Vagina (tissue), 2 donors: ENCODE measurements around the gene RPS6KA5. TPM values are rescaled to one million over a fixed set of nuclear protein-coding genes. Genes with fewer than 3 reads are reported as not detected.

Experiments used
- DNase-seq, 2 donors: peaks; one replicate each; pipeline ENCODE4 v3.0.0-alpha.2; 2017; ENCODE audit errors: extremely low spot score in 2 of 2
- H3K27ac ChIP-seq: fragments of 200-600 bp; sonication (generic); one replicate; pipeline ENCODE4 v1.5.1; 2019
- H3K27me3 ChIP-seq: fragments of 200-600 bp; sonication (generic); one replicate; pipeline ENCODE4 v1.5.1; 2019
- H3K36me3 ChIP-seq, 2 donors: fragments of 200-600 bp; sonication (generic); one replicate each; pipeline ENCODE4 v1.5.1; 2017 to 2019
- H3K4me1 ChIP-seq: fragments of 200-600 bp; sonication (generic); one replicate; pipeline ENCODE4 v1.5.1; 2019
- H3K4me3 ChIP-seq, 2 donors: fragments of 200-600 bp; sonication (generic); 1 replicate in 1 of 2; 2 replicates in 1 of 2; pipeline ENCODE4 v1.5.1; 2016 to 2019
- H3K9me3 ChIP-seq: fragments of 200-600 bp; sonication (generic); one replicate; pipeline ENCODE4 v1.5.1; 2019
- CTCF ChIP-seq, 3 experiments: fragments of 450-650 bp in 2 of 3; fragments of 200-600 bp in 1 of 3; sonication (generic) in 1 of 3; IDR thresholded peaks; one replicate each; pipeline ENCODE4 v1.5.1; 2017 to 2019; ENCODE audit warnings: antibody characterized with exemption in 3 of 3, mild to moderate bottlenecking in 2 of 3, moderate library complexity in 2 of 3
- POLR2A ChIP-seq, 2 donors: fragments of 450-650 bp; IDR thresholded peaks; one replicate each; pipeline ENCODE4 v1.6.1; 2017; ENCODE audit warnings: antibody characterized with exemption in 2 of 2, mild to moderate bottlenecking in 2 of 2, moderate library complexity in 2 of 2
- POLR2AphosphoS5 ChIP-seq, 2 donors: sonication (generic); formaldehyde crosslinking; IDR thresholded peaks; one replicate each; pipeline ENCODE4 v1.9.0; 2017; ENCODE audit warnings: antibody characterized with exemption in 2 of 2, mild to moderate bottlenecking in 2 of 2, low read depth in 1 of 2; ENCODE audit not compliant: insufficient read depth in 1 of 2
- intact Hi-C: fragments of 100-400 bp; cut with DNase I; formaldehyde crosslinking; loops from one replicate; pipeline ENCODE4 v1.15.1; 2023
- total RNA-seq: library from RNA; depleted of rRNA; stranded (reverse); fragments of >200 nt; gene quantifications from one replicate; pipeline ENCODE4 v1.2.3, GENCODE V29; 2016

Gene RPS6KA5
- total RNA-seq, 1 donor from 2014 or later = 5.2 TPM

- H3K9me3 ChIP-seq = no peaks in the 10 kb centered on the region
- peaks cover 0 to 7% of the 10 kb centered on the region in 2 donors for H3K36me3 ChIP-seq
- H3K4me3 ChIP-seq = no peak overlapping the region
- no peak for DNase-seq
- no peak for TF ChIP-seq POLR2AphosphoS5 (IDR thresholded peaks at IDR 0.05; ENCODE audit: insufficient read depth in 1 of 2, low read depth in 1 of 2)
- no peak for TF ChIP-seq CTCF (IDR thresholded peaks at IDR 0.05)
- no peak for TF ChIP-seq POLR2A (IDR thresholded peaks at IDR 0.05)
- H3K27ac ChIP-seq = no peak overlapping the region
- intact Hi-C loops = no loop called here
- no peaks in the 10 kb centered on the region for H3K4me1 ChIP-seq
- no peaks in the 10 kb centered on the region for H3K27me3 ChIP-seq
Observed at GRCh38 chr14:90999299-90999698, 61.1 kb downstream of the RPS6KA5 start.

- H3K9me3 ChIP-seq = no peaks in the 10 kb centered on the region
- H3K27me3 ChIP-seq = no peaks in the 10 kb centered on the region
- H3K4me3 ChIP-seq = no peak overlapping the region
- H3K4me1 ChIP-seq = no peaks in the 10 kb centered on the region
- intact Hi-C loops = no loop called here
- H3K27ac ChIP-seq = no peak overlapping the region
- DNase-seq = no peak
- peaks cover 0 to 7% of the 10 kb centered on the region in 2 donors for H3K36me3 ChIP-seq
- TF ChIP-seq POLR2A (IDR thresholded peaks at IDR 0.05) = no peak
Observed at GRCh38 chr14:90996967-90997366, 63.5 kb downstream of the RPS6KA5 start.

- intact Hi-C loops = no loop called here
- TF ChIP-seq POLR2A (IDR thresholded peaks at IDR 0.05) (no peak), POLR2AphosphoS5 (IDR thresholded peaks at IDR 0.05; ENCODE audit: insufficient read depth in 1 of 2, low read depth in 1 of 2) (no peak), CTCF (IDR thresholded peaks at IDR 0.05) (no peak)
- Histone ChIP-seq H3K27ac (no peak overlapping the region), H3K4me3 (no peak overlapping the region), H3K4me1 (no peaks in the 10 kb centered on the region), H3K9me3 (no peaks in the 10 kb centered on the region), H3K27me3 (no peaks in the 10 kb centered on the region), H3K36me3 (peaks cover 0 to 7% of the 10 kb centered on the region in 2 donors)
- DNase-seq = no peak
Observed at GRCh38 chr14:90995785-90996184, 64.7 kb downstream of the RPS6KA5 start.

- TF ChIP-seq POLR2AphosphoS5 (IDR thresholded peaks at IDR 0.05; ENCODE audit: insufficient read depth in 1 of 2, low read depth in 1 of 2) (no peak), POLR2A (IDR thresholded peaks at IDR 0.05) (no peak), CTCF (IDR thresholded peaks at IDR 0.05) (no peak)
- H3K4me1 ChIP-seq = no peaks in the 10 kb centered on the region
- no peak overlapping the region for H3K4me3 ChIP-seq
- no peaks in the 10 kb centered on the region for H3K9me3 ChIP-seq
- no peak overlapping the region for H3K27ac ChIP-seq
- intact Hi-C loops = no loop called here
- H3K27me3 ChIP-seq = no peaks in the 10 kb centered on the region
- DNase-seq = no peak
- H3K36me3 ChIP-seq = peaks cover 0 to 7% of the 10 kb centered on the region in 2 donors
Observed at GRCh38 chr14:90993792-90994191, 66.6 kb downstream of the RPS6KA5 start.

GRCh38 chr14:90991690-90992443 is 68.6 kb downstream of the RPS6KA5 start:
- Histone ChIP-seq H3K27ac (no peak overlapping the region), H3K4me1 (no peaks in the 10 kb centered on the region), H3K9me3 (no peaks in the 10 kb centered on the region), H3K36me3 (no peaks in the 10 kb centered on the region), H3K4me3 (no peak overlapping the region), H3K27me3 (no peaks in the 10 kb centered on the region)
- no peak for DNase-seq
- intact Hi-C loops = no loop called here
- TF ChIP-seq POLR2A (IDR thresholded peaks at IDR 0.05) = no peak
- no peak for TF ChIP-seq POLR2AphosphoS5 (IDR thresholded peaks at IDR 0.05; ENCODE audit: insufficient read depth in 1 of 2, low read depth in 1 of 2)
- TF ChIP-seq CTCF (IDR thresholded peaks at IDR 0.05) = no peak
